ENCODE results near the gene FBXO17. TPM values are rescaled to one million over a fixed set of nuclear protein-coding genes. Genes with fewer than 3 reads are reported as not detected.
"Not testable (repeated sequence)": the region's sequence is repeated elsewhere in the genome, so short reads cannot be mapped to it uniquely, and the experiment has no call there.

FBXO17 gene
- total RNA-seq, 1 donor from 2014 or later: 21.5 TPM

- no peak for DNase-seq (ENCODE audit: low read depth)
Measured at GRCh38 chr19:38945562-38946228, 29.8 kb downstream of the FBXO17 start.

- no peak for DNase-seq (ENCODE audit: low read depth)
Measured at GRCh38 chr19:38944981-38945506, 30.5 kb downstream of the FBXO17 start.

GRCh38 chr19:38942471-38943181 is 32.9 kb downstream of the FBXO17 start:
- DNase-seq (ENCODE audit: low read depth): no peak

- no peak for DNase-seq (ENCODE audit: low read depth)
Measured at GRCh38 chr19:38941979-38942378, 33.6 kb downstream of the FBXO17 start.

GRCh38 chr19:38941466-38941865 is 34.1 kb downstream of the FBXO17 start:
- not testable (repeated sequence) for DNase-seq (ENCODE audit: low read depth)

GRCh38 chr19:38939957-38940356 is 35.6 kb downstream of the FBXO17 start:
- no peak for DNase-seq (ENCODE audit: low read depth)

- no peak for DNase-seq (ENCODE audit: low read depth)
Measured at GRCh38 chr19:38933544-38933943, 42.0 kb downstream of the FBXO17 start.

- DNase-seq (ENCODE audit: low read depth): peak; percentile 56
Measured at GRCh38 chr19:38932425-38933179, 42.9 kb downstream of the FBXO17 start.

- DNase-seq (ENCODE audit: low read depth): no peak
Measured at GRCh38 chr19:38931521-38931793, 44.1 kb downstream of the FBXO17 start.

- peak; percentile 99 for DNase-seq (ENCODE audit: low read depth)
Measured at GRCh38 chr19:38930776-38931520, 44.6 kb downstream of the FBXO17 start, which contains the start of gene MRPS12. TSS of gene MRPS12 (plus strand) at chr19:38930944. CDS start at chr19:38931295, 351 bp downstream.

- peak; percentile 94 for DNase-seq (ENCODE audit: low read depth)
Measured at GRCh38 chr19:38929929-38930775, 45.4 kb downstream of the FBXO17 start, which contains the start of gene SARS2. TSS of gene SARS2 (minus strand) at chr19:38930763. CDS start at chr19:38930736, 27 bp downstream.

GRCh38 chr19:38928391-38929001 is 47.0 kb downstream of the FBXO17 start:
- DNase-seq (ENCODE audit: low read depth): no peak

GRCh38 chr19:38924388-38924787 is 51.2 kb downstream of the FBXO17 start:
- DNase-seq (ENCODE audit: low read depth): no peak

- no peak for DNase-seq (ENCODE audit: low read depth)
Measured at GRCh38 chr19:38922482-38922881, 53.1 kb downstream of the FBXO17 start.

- no peak for DNase-seq (ENCODE audit: low read depth)
Measured at GRCh38 chr19:38921420-38922274, 53.9 kb downstream of the FBXO17 start.

GRCh38 chr19:38920602-38921419 is 54.7 kb downstream of the FBXO17 start:
- DNase-seq (ENCODE audit: low read depth): no peak

- DNase-seq (ENCODE audit: low read depth): peak; percentile 73
Measured at GRCh38 chr19:38919837-38920601, 55.5 kb downstream of the FBXO17 start.
